HG03520 (cell line): ENCODE results near the gene C4orf50.

Experiments used
- ATAC-seq: cut with Tn5 transposase; IDR thresholded peaks from one replicate; pipeline ENCODE4 v1.9.1; 2021; ENCODE audit warnings: mild to moderate bottlenecking, moderate library complexity; ENCODE audit not compliant: unreplicated experiment

The C4orf50 gene

GRCh38 chr4:5973033-5973432 is 45.2 kb downstream of the C4orf50 start:
- ATAC-seq = no peak

GRCh38 chr4:5972571-5972970 is 45.7 kb downstream of the C4orf50 start:
- ATAC-seq = no peak

GRCh38 chr4:5971078-5971450 is 47.2 kb downstream of the C4orf50 start:
- ATAC-seq = no peak

- ATAC-seq = no peak
Measured at GRCh38 chr4:5970381-5971077, 47.7 kb downstream of the C4orf50 start.

- no peak for ATAC-seq
Measured at GRCh38 chr4:5969777-5970176, 48.5 kb downstream of the C4orf50 start.

- no peak for ATAC-seq
Measured at GRCh38 chr4:5969336-5969735, 48.9 kb downstream of the C4orf50 start.

- no peak for ATAC-seq
Measured at GRCh38 chr4:5968246-5968645, 50.0 kb downstream of the C4orf50 start.

GRCh38 chr4:5967783-5968182 is 50.4 kb downstream of the C4orf50 start:
- ATAC-seq = no peak

GRCh38 chr4:5965225-5965624 is 53.0 kb downstream of the C4orf50 start:
- no peak for ATAC-seq

- ATAC-seq = no peak
Measured at GRCh38 chr4:5964030-5964429, 54.2 kb downstream of the C4orf50 start.

GRCh38 chr4:5963611-5964010 is 54.6 kb downstream of the C4orf50 start:
- no peak for ATAC-seq

GRCh38 chr4:5962416-5962815 is 55.8 kb downstream of the C4orf50 start:
- no peak for ATAC-seq

- no peak for ATAC-seq
Measured at GRCh38 chr4:5960252-5960880, 57.9 kb downstream of the C4orf50 start.

GRCh38 chr4:5959211-5959982 is 58.8 kb downstream of the C4orf50 start:
- no peak for ATAC-seq

- no peak for ATAC-seq
Measured at GRCh38 chr4:5958199-5958735, 60.0 kb downstream of the C4orf50 start.

GRCh38 chr4:5957076-5957475 is 61.2 kb downstream of the C4orf50 start:
- no peak for ATAC-seq

- no peak for ATAC-seq
Measured at GRCh38 chr4:5956285-5957021, 61.8 kb downstream of the C4orf50 start.

GRCh38 chr4:5955856-5956255 is 62.4 kb downstream of the C4orf50 start:
- ATAC-seq = no peak

GRCh38 chr4:5955201-5955821 is 62.9 kb downstream of the C4orf50 start:
- no peak for ATAC-seq

- no peak for ATAC-seq
Measured at GRCh38 chr4:5954056-5954760, 64.0 kb downstream of the C4orf50 start.
